ENCODE measurements around the gene FRYL. TPM values are rescaled to one million over a fixed set of nuclear protein-coding genes. Genes with fewer than 3 reads are reported as not detected.

The FRYL gene
- total RNA-seq, 1 experiment from 2014 or later, result 53.9 TPM

DNA sequence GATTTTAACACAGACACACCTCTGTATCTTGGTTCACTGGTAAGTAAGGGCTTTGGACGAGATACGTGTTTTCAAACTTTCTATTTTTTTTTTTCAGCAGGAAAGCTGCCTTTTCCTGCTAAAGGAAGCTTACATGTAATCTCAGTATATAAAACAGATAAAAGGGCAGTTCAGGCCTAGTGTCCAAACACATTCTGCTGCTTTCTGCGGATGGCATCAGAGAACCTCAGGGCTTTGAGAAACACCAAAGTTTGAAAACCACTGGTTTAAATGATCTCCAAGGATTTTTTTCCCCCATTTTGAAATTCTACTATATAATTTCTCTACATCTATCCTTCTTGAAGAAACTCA, 214.1 kb downstream of the FRYL start:
- intact Hi-C loops (cut with micrococcal nuclease; ENCODE audit: unreplicated experiment), result no loop called here
- ChIA-PET CTCF (no interaction called here), POLR2A (ENCODE audit: unreplicated experiment) (no interaction called here)
- peaks cover 6% of the 10 kb centered on the region; the same call in 1 of the 2 replicates for H3K36me3 ChIP-seq (ENCODE audit: low read depth)
- H3F3A ChIP-seq (ENCODE audit: insufficient read depth, low read depth), result no peaks in the 10 kb centered on the region; the same call in 1 of the 2 replicates
- H3K4me3 ChIP-seq, result no peak overlapping the region
- H2AFZ ChIP-seq, result no peak overlapping the region
- H4K20me1 ChIP-seq (ENCODE audit: insufficient read depth), result no peaks in the 10 kb centered on the region
- no peaks in the 10 kb centered on the region for H3K27me3 ChIP-seq (ENCODE audit: insufficient read depth, low read depth)
- no peaks in the 10 kb centered on the region for H3K4me1 ChIP-seq (replicated peaks; ENCODE audit: insufficient read depth)
- no peaks in the 10 kb centered on the region for H3K79me2 ChIP-seq (ENCODE audit: low read depth)
- no peak for DNase-seq
- no peak overlapping the region for H3K4me2 ChIP-seq
- H3K27ac ChIP-seq, result no peak overlapping the region
- no peaks in the 10 kb centered on the region for H3K9me2 ChIP-seq (ENCODE audit: insufficient read depth)
- H3K9me3 ChIP-seq (ENCODE audit: insufficient read depth, low read depth), result no peaks in the 10 kb centered on the region
- BruUV-seq (replicated peaks), result no TSS peak
- TF ChIP-seq EZH2 (IDR thresholded peaks at IDR 0.05; ENCODE audit: low read depth), result no peak
- TF ChIP-seq, protein P1, sequence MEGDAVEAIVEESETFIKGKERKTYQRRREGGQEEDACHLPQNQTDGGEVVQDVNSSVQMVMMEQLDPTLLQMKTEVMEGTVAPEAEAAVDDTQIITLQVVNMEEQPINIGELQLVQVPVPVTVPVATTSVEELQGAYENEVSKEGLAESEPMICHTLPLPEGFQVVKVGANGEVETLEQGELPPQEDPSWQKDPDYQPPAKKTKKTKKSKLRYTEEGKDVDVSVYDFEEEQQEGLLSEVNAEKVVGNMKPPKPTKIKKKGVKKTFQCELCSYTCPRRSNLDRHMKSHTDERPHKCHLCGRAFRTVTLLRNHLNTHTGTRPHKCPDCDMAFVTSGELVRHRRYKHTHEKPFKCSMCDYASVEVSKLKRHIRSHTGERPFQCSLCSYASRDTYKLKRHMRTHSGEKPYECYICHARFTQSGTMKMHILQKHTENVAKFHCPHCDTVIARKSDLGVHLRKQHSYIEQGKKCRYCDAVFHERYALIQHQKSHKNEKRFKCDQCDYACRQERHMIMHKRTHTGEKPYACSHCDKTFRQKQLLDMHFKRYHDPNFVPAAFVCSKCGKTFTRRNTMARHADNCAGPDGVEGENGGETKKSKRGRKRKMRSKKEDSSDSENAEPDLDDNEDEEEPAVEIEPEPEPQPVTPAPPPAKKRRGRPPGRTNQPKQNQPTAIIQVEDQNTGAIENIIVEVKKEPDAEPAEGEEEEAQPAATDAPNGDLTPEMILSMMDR (conservative IDR thresholded peaks at IDR 0.05), result no peak

DNA sequence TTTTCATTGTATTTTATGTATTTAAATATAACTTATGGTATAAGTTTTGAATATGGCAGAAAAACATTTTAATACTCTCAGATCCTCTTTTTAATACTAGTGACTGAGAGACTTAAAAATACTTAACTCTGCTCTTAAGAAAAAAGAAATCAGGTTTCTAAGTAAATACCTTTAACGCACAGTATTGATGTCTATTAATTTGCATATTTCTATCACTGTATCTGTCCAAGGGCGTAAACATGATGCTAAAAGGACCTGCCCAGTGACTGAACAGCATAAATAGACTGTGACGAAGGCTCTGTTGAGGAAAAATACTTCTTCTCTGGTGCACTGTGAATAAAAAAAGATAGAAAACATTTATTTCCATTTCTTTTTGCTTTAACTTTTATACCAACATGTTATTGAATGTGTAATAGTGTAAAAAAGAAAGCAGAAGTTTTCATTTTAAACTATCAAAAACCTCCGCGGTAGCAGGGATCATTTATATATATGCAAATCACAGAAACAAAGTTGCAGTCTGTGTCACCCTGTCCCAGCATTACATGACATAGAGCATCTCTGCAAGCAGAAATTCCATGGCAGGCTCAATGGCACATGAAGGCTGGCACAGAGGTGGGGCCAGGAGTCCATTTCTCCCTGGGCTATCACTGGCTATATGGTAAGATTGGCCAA, 214.6 kb downstream of the FRYL start:
- no peaks in the 10 kb centered on the region for H4K20me1 ChIP-seq (ENCODE audit: insufficient read depth)
- no peaks in the 10 kb centered on the region; the same call in 1 of the 2 replicates for H3F3A ChIP-seq (ENCODE audit: insufficient read depth, low read depth)
- DNase-seq, result no peak
- no peaks in the 10 kb centered on the region for H3K4me1 ChIP-seq (replicated peaks; ENCODE audit: insufficient read depth)
- no peaks in the 10 kb centered on the region for H3K79me2 ChIP-seq (ENCODE audit: low read depth)
- no TSS peak for BruUV-seq (replicated peaks)
- no peaks in the 10 kb centered on the region for H3K9me3 ChIP-seq (ENCODE audit: insufficient read depth, low read depth)
- ChIA-PET CTCF (no interaction called here), POLR2A (ENCODE audit: unreplicated experiment) (no interaction called here)
- H3K36me3 ChIP-seq (ENCODE audit: low read depth), result peaks cover 1% of the 10 kb centered on the region; the same call in 1 of the 2 replicates
- no peaks in the 10 kb centered on the region for H3K27me3 ChIP-seq (ENCODE audit: insufficient read depth, low read depth)
- H3K27ac ChIP-seq, result no peak overlapping the region
- H3K4me3 ChIP-seq, result no peak overlapping the region
- intact Hi-C loops (cut with micrococcal nuclease; ENCODE audit: unreplicated experiment), result no loop called here
- H3K9me2 ChIP-seq (ENCODE audit: insufficient read depth), result no peaks in the 10 kb centered on the region
- no peak for TF ChIP-seq EZH2 (IDR thresholded peaks at IDR 0.05; ENCODE audit: low read depth)
- TF ChIP-seq, protein P1 (conservative IDR thresholded peaks at IDR 0.05), result no peak
- H2AFZ ChIP-seq, result no peak overlapping the region
- no peak overlapping the region for H3K4me2 ChIP-seq

DNA sequence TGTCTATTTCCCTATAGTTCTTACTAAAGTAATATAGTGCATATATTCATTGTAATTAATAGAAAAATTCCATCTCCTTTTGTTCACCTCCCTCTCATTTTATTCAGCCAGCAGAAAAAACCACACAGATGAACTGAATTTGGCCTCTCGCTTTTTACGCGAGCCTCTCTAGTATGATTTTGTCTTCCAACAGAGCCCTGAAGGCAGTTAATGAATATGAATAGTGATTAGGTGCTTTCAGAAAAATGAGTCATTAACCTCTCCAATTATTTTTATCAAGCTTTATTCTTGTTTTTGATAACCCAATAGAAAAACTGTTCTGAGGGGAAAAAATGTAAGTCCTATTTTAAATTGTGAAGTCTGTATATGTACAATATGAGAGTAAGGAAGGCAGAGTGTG, 215.9 kb downstream of the FRYL start:
- Histone ChIP-seq H3K27ac (no peak overlapping the region), H3K9me3 (ENCODE audit: insufficient read depth, low read depth) (no peaks in the 10 kb centered on the region), H4K20me1 (ENCODE audit: insufficient read depth) (no peaks in the 10 kb centered on the region), H3K36me3 (ENCODE audit: low read depth) (no peaks in the 10 kb centered on the region), H3K4me1 (replicated peaks; ENCODE audit: insufficient read depth) (no peaks in the 10 kb centered on the region), H2AFZ (no peak overlapping the region), H3K27me3 (ENCODE audit: insufficient read depth, low read depth) (no peaks in the 10 kb centered on the region), H3F3A (ENCODE audit: insufficient read depth, low read depth) (no peaks in the 10 kb centered on the region; the same call in 1 of the 2 replicates), H3K4me2 (no peak overlapping the region), H3K9me2 (ENCODE audit: insufficient read depth) (no peaks in the 10 kb centered on the region), H3K79me2 (ENCODE audit: low read depth) (no peaks in the 10 kb centered on the region), H3K4me3 (no peak overlapping the region)
- intact Hi-C loops (cut with micrococcal nuclease; ENCODE audit: unreplicated experiment), result no loop called here
- ChIA-PET POLR2A (ENCODE audit: unreplicated experiment) (no interaction called here), CTCF (no interaction called here)
- TF ChIP-seq, protein P1 (conservative IDR thresholded peaks at IDR 0.05), result no peak
- TF ChIP-seq EZH2 (IDR thresholded peaks at IDR 0.05; ENCODE audit: low read depth), result no peak
- no TSS peak for BruUV-seq (replicated peaks)
- DNase-seq, result no peak

All from PC-9 (cell line).